Neural cell (in vitro differentiated cells): ENCODE results near the gene SLC39A2. TPM values are rescaled to one million over a fixed set of nuclear protein-coding genes. Genes with fewer than 3 reads are reported as not detected.

ENCODE experiments used
- H2AFZ ChIP-seq: fragments of 200-600, 300-800 bp; sonication (generic), shearing (Covaris generic); 2 replicates; pipeline ENCODE4 v1.6.0; 2014; ENCODE audit warnings: low read depth, mild to moderate bottlenecking, antibody characterized with exemption, low read length, moderate library complexity
- H3F3A ChIP-seq: fragments of 200-600 bp; shearing (Covaris generic); 2 replicates; pipeline ENCODE4 v1.6.1; 2016; ENCODE audit warnings: mild to moderate bottlenecking, moderate library complexity, mixed read lengths, antibody characterized with exemption, low read length; ENCODE audit not compliant: insufficient read depth, poor library complexity, severe bottlenecking
- H3K27ac ChIP-seq: fragments of 200-600, 300-800 bp; sonication (generic), shearing (Covaris generic); 2 replicates; pipeline ENCODE4 v1.5.1; 2014; ENCODE audit warnings: mild to moderate bottlenecking, low read length, moderate library complexity
- H3K27me3 ChIP-seq: fragments of 300-800, 200-600 bp; sonication (generic), shearing (Covaris generic); 2 replicates; pipeline ENCODE4 v1.6.0; 2014; ENCODE audit warnings: mild to moderate bottlenecking, low read depth, low read length, moderate library complexity; ENCODE audit not compliant: insufficient read depth
- H3K36me3 ChIP-seq: fragments of 300-800, 200-600 bp; sonication (generic), shearing (Covaris generic); 2 replicates; pipeline ENCODE4 v1.5.1; 2014; ENCODE audit warnings: mild to moderate bottlenecking, antibody characterized with exemption, low read length, moderate library complexity; ENCODE audit not compliant: insufficient read depth
- H3K4me2 ChIP-seq: fragments of 300-800, 200-600 bp; sonication (generic), shearing (Covaris generic); 2 replicates; pipeline ENCODE4 v1.6.0; 2014; ENCODE audit warnings: mild to moderate bottlenecking, low read length
- H3K4me3 ChIP-seq: fragments of 300-800, 200-600 bp; sonication (generic), shearing (Covaris generic); 2 replicates; pipeline ENCODE4 v1.5.1; 2014; ENCODE audit warnings: mild to moderate bottlenecking, low read length, moderate library complexity
- H3K79me2 ChIP-seq: fragments of 200-600 bp; shearing (Covaris generic); replicated peaks from 2 replicates; pipeline ENCODE4 v1.6.0; 2014; ENCODE audit warnings: mild to moderate bottlenecking, low read length, moderate library complexity; ENCODE audit not compliant: insufficient read depth
- H3K9ac ChIP-seq: fragments of 300-800, 200-600 bp; sonication (generic), shearing (Covaris generic); 2 replicates; pipeline ENCODE4 v1.6.1; 2016; ENCODE audit warnings: mild to moderate bottlenecking, low read length, mixed read lengths
- H3K9me2 ChIP-seq: fragments of 200-600 bp; shearing (Covaris generic); 2 replicates; pipeline ENCODE4 v1.6.1; 2016; ENCODE audit warnings: mild to moderate bottlenecking, low read length, mixed read lengths; ENCODE audit not compliant: insufficient read depth
- H3K9me3 ChIP-seq: fragments of 200-600, 300-800 bp; sonication (generic), shearing (Covaris generic); 2 replicates; pipeline ENCODE4 v1.6.1; 2016; ENCODE audit warnings: mild to moderate bottlenecking, mixed run types, low read length, moderate library complexity, mixed read lengths
- H4K20me1 ChIP-seq: fragments of 200-600 bp; shearing (Covaris generic); 2 replicates; pipeline ENCODE4 v1.6.1; 2016; ENCODE audit warnings: mild to moderate bottlenecking, mixed run types; ENCODE audit not compliant: insufficient read depth
- CTCF ChIP-seq: fragments of 450-650 bp; IDR thresholded peaks from 2 replicates; pipeline ENCODE4 v1.5.1; 2014; ENCODE audit warnings: antibody characterized with exemption, mild to moderate bottlenecking, moderate library complexity; ENCODE audit not compliant: poor library complexity, severe bottlenecking
- EP300 ChIP-seq: fragments of 450-650 bp; conservative IDR thresholded peaks from 2 replicates; pipeline ENCODE4 v1.6.1; 2014; ENCODE audit warnings: antibody characterized with exemption, mild to moderate bottlenecking, moderate library complexity; ENCODE audit not compliant: poor library complexity, severe bottlenecking
- MXI1 ChIP-seq: fragments of 450-650 bp; conservative IDR thresholded peaks from 2 replicates; pipeline ENCODE4 v1.6.1; 2014; ENCODE audit warnings: antibody characterized with exemption, mild to moderate bottlenecking; ENCODE audit not compliant: poor library complexity, severe bottlenecking
- POLR2AphosphoS5 ChIP-seq: IDR thresholded peaks from 2 replicates; pipeline ENCODE4 v1.6.1; 2012
- RAD21 ChIP-seq: fragments of 450-650 bp; conservative IDR thresholded peaks from 2 replicates; pipeline ENCODE4 v1.6.1; 2014; ENCODE audit warnings: antibody characterized with exemption, mild to moderate bottlenecking, moderate library complexity
- REST ChIP-seq: IDR thresholded peaks from 2 replicates; pipeline ENCODE4 v1.6.1; 2012; ENCODE audit warnings: borderline replicate concordance
- SMC3 ChIP-seq: fragments of 450-650 bp; conservative IDR thresholded peaks from 2 replicates; pipeline ENCODE4 v1.6.1; 2014; ENCODE audit warnings: antibody characterized with exemption, mild to moderate bottlenecking, moderate library complexity; ENCODE audit not compliant: poor library complexity
- TAF1 ChIP-seq: IDR thresholded peaks from 2 replicates; pipeline ENCODE4 v1.6.1; 2012; ENCODE audit warnings: low read depth
- polyA plus RNA-seq: library from polyadenylated mRNA; depleted of rRNA; stranded (reverse); fragments of >200 nt; gene quantifications from 2 replicates; pipeline ENCODE4 v1.2.3, GENCODE V29; 2014

Gene SLC39A2
- polyA plus RNA-seq, 1 donor from 2014 or later = not detected

GRCh38 chr14:20970983-20971704 is 27.9 kb upstream of the SLC39A2 start:
- no peaks in the 10 kb centered on the region for H3K36me3 ChIP-seq
- H3K4me2 ChIP-seq = peak overlapping the region; percentile 61
- peak overlapping the region; percentile 66 for H3K9ac ChIP-seq

GRCh38 chr14:20971705-20972021 is 27.4 kb upstream of the SLC39A2 start:
- Histone ChIP-seq H4K20me1 (no peaks in the 10 kb centered on the region), H3K36me3 (no peaks in the 10 kb centered on the region), H3K4me2 (no peak overlapping the region), H3K27me3 (no peaks in the 10 kb centered on the region), H3F3A (no peaks in the 10 kb centered on the region), H3K9me3 (no peaks in the 10 kb centered on the region), H3K4me3 (peak overlapping the region; percentile 87), H3K79me2 (no peaks in the 10 kb centered on the region), H2AFZ (peak overlapping the region; percentile 83), H3K9me2 (no peaks in the 10 kb centered on the region), H3K9ac (no peak overlapping the region), H3K27ac (no peak overlapping the region)
- TF ChIP-seq CTCF (no peak), REST (no peak), MXI1 (no peak), TAF1 (no peak), EP300 (no peak), POLR2AphosphoS5 (no peak), RAD21 (no peak)

More at GRCh38 chr14:20970983-20971704, 27.9 kb upstream of the SLC39A2 start:
- peak overlapping the region; percentile 44 for H3K27ac ChIP-seq
- no peaks in the 10 kb centered on the region for H3K27me3 ChIP-seq
- peak overlapping the region; percentile 87 for H3K4me3 ChIP-seq
- H3F3A ChIP-seq = no peaks in the 10 kb centered on the region
- no peaks in the 10 kb centered on the region for H3K9me3 ChIP-seq
- H4K20me1 ChIP-seq = no peaks in the 10 kb centered on the region
- H3K79me2 ChIP-seq = no peaks in the 10 kb centered on the region
- TF ChIP-seq TAF1 (no peak), RAD21 (peak; percentile 68), MXI1 (peak; percentile 59), POLR2AphosphoS5 (no peak), SMC3 (peak; percentile 79), REST (no peak), CTCF (peak; percentile 85)
- H2AFZ ChIP-seq = peak overlapping the region; percentile 83
- H3K9me2 ChIP-seq = no peaks in the 10 kb centered on the region
